ENCODE results near the gene NIPBL.

DNA sequence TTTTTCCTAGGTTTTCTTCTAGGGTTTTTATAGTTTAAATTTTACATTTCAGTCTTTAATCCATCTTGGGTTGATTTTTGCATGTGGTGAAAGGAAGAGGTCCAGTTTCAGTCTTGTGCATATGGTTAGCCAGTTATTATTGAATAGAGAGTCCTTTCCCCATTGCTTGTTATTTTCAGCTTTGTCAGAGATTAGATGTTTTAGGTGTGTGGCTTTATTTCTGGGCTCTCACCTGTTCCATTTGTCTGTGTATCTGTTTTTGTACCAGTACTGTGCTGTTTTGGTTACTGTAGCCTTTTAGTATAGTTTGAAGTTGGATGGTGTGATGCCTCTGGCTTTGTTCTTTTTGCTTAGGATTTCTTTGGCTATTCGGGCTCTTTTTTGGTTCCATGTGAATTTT is 25.8 kb downstream of the NIPBL start:
- TF ChIP-seq POLR2A (IDR thresholded peaks at IDR 0.05): no peak
- TF ChIP-seq CTCF (IDR thresholded peaks at IDR 0.05): no peak

Data from body of pancreas (tissue), 4 donors.